ENCODE measurements around the gene UBE3B. TPM values are rescaled to one million over a fixed set of nuclear protein-coding genes. Genes with fewer than 3 reads are reported as not detected.

Gene UBE3B
- total RNA-seq, 1 donor from 2014 or later: 36.9 TPM

GRCh38 chr12:109532721-109533486 lies 55.5 kb downstream of the UBE3B start:
- intact Hi-C loops (cut with micrococcal nuclease): no loop called here
- no peak for ATAC-seq (ENCODE audit: low read depth)
- ChIA-PET POLR2A (no interaction called here), CTCF (no interaction called here)
- Mint-ChIP-seq H3K4me3 (no peak overlapping the region), H3K9me3 (no peaks in the 10 kb centered on the region), H3K36me3 (ENCODE audit: low read depth) (peaks cover 70% of the 10 kb centered on the region), H3K4me1 (no peaks in the 10 kb centered on the region), H3K27me3 (no peaks in the 10 kb centered on the region), H3K27ac (no peak overlapping the region)
- no peak for DNase-seq
- TF ChIP-seq CTCF (IDR thresholded peaks at IDR 0.05): no peak

GRCh38 chr12:109533487-109533740 lies 56.0 kb downstream of the UBE3B start:
- Mint-ChIP-seq H3K9me3 (no peaks in the 10 kb centered on the region), H3K36me3 (ENCODE audit: low read depth) (peaks cover 66% of the 10 kb centered on the region), H3K27me3 (no peaks in the 10 kb centered on the region), H3K27ac (no peak overlapping the region), H3K4me3 (no peak overlapping the region), H3K4me1 (no peaks in the 10 kb centered on the region)
- CTCF ChIA-PET: no interaction called here
- ATAC-seq (ENCODE audit: low read depth) (no peak), DNase-seq (no peak)
- intact Hi-C loops (cut with micrococcal nuclease): no loop called here
- POLR2A ChIA-PET: no interaction called here
- TF ChIP-seq CTCF (IDR thresholded peaks at IDR 0.05): no peak

GRCh38 chr12:109534456-109534855 lies 57.0 kb downstream of the UBE3B start:
- no peak for ATAC-seq (ENCODE audit: low read depth)
- H3K4me1 Mint-ChIP-seq: no peaks in the 10 kb centered on the region
- no peak overlapping the region for H3K27ac Mint-ChIP-seq
- H3K9me3 Mint-ChIP-seq: no peaks in the 10 kb centered on the region
- H3K4me3 Mint-ChIP-seq: no peak overlapping the region
- ChIA-PET CTCF (no interaction called here), POLR2A (no interaction called here)
- TF ChIP-seq CTCF (IDR thresholded peaks at IDR 0.05): no peak
- intact Hi-C loops (cut with micrococcal nuclease): no loop called here
- H3K36me3 Mint-ChIP-seq (ENCODE audit: low read depth): peaks cover 60% of the 10 kb centered on the region
- H3K27me3 Mint-ChIP-seq: no peaks in the 10 kb centered on the region
- no peak for DNase-seq

GRCh38 chr12:109535231-109535862 lies 57.9 kb downstream of the UBE3B start:
- intact Hi-C loops (cut with micrococcal nuclease): no loop called here
- ATAC-seq (ENCODE audit: low read depth): no peak
- DNase-seq: no peak
- Mint-ChIP-seq H3K27me3 (no peaks in the 10 kb centered on the region), H3K9me3 (no peaks in the 10 kb centered on the region), H3K4me1 (no peaks in the 10 kb centered on the region), H3K36me3 (ENCODE audit: low read depth) (peaks cover 51% of the 10 kb centered on the region), H3K4me3 (no peak overlapping the region), H3K27ac (no peak overlapping the region)
- POLR2A ChIA-PET: no interaction called here
- TF ChIP-seq CTCF (IDR thresholded peaks at IDR 0.05): no peak
- CTCF ChIA-PET: no interaction called here

- TF ChIP-seq CTCF (IDR thresholded peaks at IDR 0.05): no peak
- H3K4me1 Mint-ChIP-seq: no peaks in the 10 kb centered on the region
- H3K27ac Mint-ChIP-seq: no peak overlapping the region
- no peak for ATAC-seq (ENCODE audit: low read depth)
- H3K36me3 Mint-ChIP-seq (ENCODE audit: low read depth): peaks cover 46% of the 10 kb centered on the region
- H3K9me3 Mint-ChIP-seq: no peaks in the 10 kb centered on the region
- POLR2A ChIA-PET: no interaction called here
- intact Hi-C loops (cut with micrococcal nuclease): no loop called here
- CTCF ChIA-PET: no interaction called here
- H3K27me3 Mint-ChIP-seq: no peaks in the 10 kb centered on the region
- no peak overlapping the region for H3K4me3 Mint-ChIP-seq
- no peak for DNase-seq
Observed at GRCh38 chr12:109535863-109536250, 58.4 kb downstream of the UBE3B start.

All from activated B cell treated with CpG ODN at 0.5 μM for 24 hours (primary cell).